ENCODE measurements around the gene GAR1.

- TF ChIP-seq CTCF (IDR thresholded peaks at IDR 0.05) (no peak), POLR2A (IDR thresholded peaks at IDR 0.05) (no peak), POLR2AphosphoS5 (IDR thresholded peaks at IDR 0.05) (no peak)
Observed at GRCh38 chr4:109848501-109848900, 32.9 kb downstream of the GAR1 start.

Measured in gastroesophageal sphincter (tissue), 3 donors.